ENCODE measurements around the gene TNPO3. TPM values are rescaled to one million over a fixed set of nuclear protein-coding genes. Genes with fewer than 3 reads are reported as not detected.
"Not testable (repeated sequence)": the region's sequence is repeated elsewhere in the genome, so short reads cannot be mapped to it uniquely, and the experiment has no call there.

TNPO3 gene
- total RNA-seq, 6 experiments from 2014 or later: 38.5 to 52.5 (median 45.0) TPM

- no peak for DNase-seq
- peaks cover 15% of the 10 kb centered on the region for H3K27me3 Mint-ChIP-seq (ENCODE audit: insufficient read depth)
- H3K4me1 Mint-ChIP-seq (ENCODE audit: low read depth): peaks cover 19% of the 10 kb centered on the region
- H3K4me3 Mint-ChIP-seq: no peak overlapping the region
- no peaks in the 10 kb centered on the region for H3K9me3 Mint-ChIP-seq
- no peaks in the 10 kb centered on the region for H3K36me3 Mint-ChIP-seq (ENCODE audit: low read depth)
- TF ChIP-seq CTCF (IDR thresholded peaks at IDR 0.05): no peak
- no peak overlapping the region for H3K27ac Mint-ChIP-seq
Observed at GRCh38 chr7:129069021-129069420, 14.1 kb upstream of the TNPO3 start.

GRCh38 chr7:129067943-129068548, 13.1 kb upstream of the TNPO3 start:
- no peak for TF ChIP-seq CTCF (IDR thresholded peaks at IDR 0.05)
- DNase-seq: no peak
- peaks cover 19% of the 10 kb centered on the region for H3K4me1 Mint-ChIP-seq (ENCODE audit: low read depth)
- H3K9me3 Mint-ChIP-seq: no peaks in the 10 kb centered on the region
- no peak overlapping the region for H3K27ac Mint-ChIP-seq
- no peak overlapping the region for H3K4me3 Mint-ChIP-seq
- H3K27me3 Mint-ChIP-seq (ENCODE audit: insufficient read depth): peaks cover 17% of the 10 kb centered on the region
- no peaks in the 10 kb centered on the region for H3K36me3 Mint-ChIP-seq (ENCODE audit: low read depth)

GRCh38 chr7:129067132-129067561, 12.2 kb upstream of the TNPO3 start:
- peak overlapping the region; percentile 21; the same call in 1 of the 2 replicates for H3K4me3 Mint-ChIP-seq
- H3K36me3 Mint-ChIP-seq (ENCODE audit: low read depth); DNase-seq; H3K9me3 Mint-ChIP-seq: not testable (repeated sequence)
- H3K27ac Mint-ChIP-seq: peak overlapping the region; percentile 46
- H3K4me1 Mint-ChIP-seq (ENCODE audit: low read depth): peaks cover 19% of the 10 kb centered on the region
- peaks cover 19% of the 10 kb centered on the region for H3K27me3 Mint-ChIP-seq (ENCODE audit: insufficient read depth)

- no peak for TF ChIP-seq CTCF (IDR thresholded peaks at IDR 0.05)
- H3K36me3 Mint-ChIP-seq (ENCODE audit: low read depth): no peaks in the 10 kb centered on the region
- H3K4me1 Mint-ChIP-seq (ENCODE audit: low read depth): peaks cover 19% of the 10 kb centered on the region
- H3K27me3 Mint-ChIP-seq (ENCODE audit: insufficient read depth): peaks cover 20% of the 10 kb centered on the region
- H3K4me3 Mint-ChIP-seq: peak overlapping the region; percentile 21; the same call in 1 of the 2 replicates
- peak; percentile 85 for DNase-seq
- H3K9me3 Mint-ChIP-seq: no peaks in the 10 kb centered on the region
- H3K27ac Mint-ChIP-seq: peak overlapping the region; percentile 46
Observed at GRCh38 chr7:129066290-129067131, 11.6 kb upstream of the TNPO3 start.

- DNase-seq: no peak
- Mint-ChIP-seq H3K4me1 (ENCODE audit: low read depth) (peaks cover 21% of the 10 kb centered on the region), H3K27me3 (ENCODE audit: insufficient read depth) (peaks cover 16% of the 10 kb centered on the region), H3K27ac (peak overlapping the region; percentile 100; the same call in 1 of the 2 replicates), H3K36me3 (ENCODE audit: low read depth) (peaks cover 5% of the 10 kb centered on the region; the same call in 1 of the 2 replicates), H3K9me3 (no peaks in the 10 kb centered on the region), H3K4me3 (peak overlapping the region; percentile 96)
- no peak for TF ChIP-seq CTCF (IDR thresholded peaks at IDR 0.05)
Observed at GRCh38 chr7:129055861-129056464, 1.1 kb upstream of the TNPO3 start.

All from HFFc6 (cell line).